ENCODE measurements around the gene PROS1.

DNA sequence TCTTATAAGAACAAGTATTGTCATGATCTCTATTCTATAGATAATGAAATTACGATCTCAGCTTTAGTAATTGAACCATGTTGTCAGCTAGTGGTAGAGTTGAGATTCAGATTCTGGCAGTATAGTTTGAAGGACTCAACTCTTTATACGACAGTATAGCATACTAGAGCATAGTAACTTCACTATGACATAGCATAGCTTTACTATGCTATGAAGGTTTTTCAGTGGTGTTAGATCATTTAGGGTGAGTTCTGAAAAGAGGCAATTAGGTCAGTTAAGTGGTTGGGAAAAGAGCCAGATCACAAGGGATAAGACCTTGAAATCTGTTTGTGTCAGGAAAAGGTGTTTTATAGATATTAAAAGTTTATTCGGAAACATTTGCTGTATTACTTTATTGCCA is 46.6 kb upstream of the PROS1 start:
- TF ChIP-seq POLR2A (IDR thresholded peaks at IDR 0.05; ENCODE audit: low read length) (no peak), GATA1 (IDR thresholded peaks at IDR 0.05; ENCODE audit: low read depth, low read length) (no peak)
